GM21515 (cell line): ENCODE measurements around the gene SRSF10.
"Not testable (repeated sequence)": the region's sequence is repeated elsewhere in the genome, so short reads cannot be mapped to it uniquely, and the experiment has no call there.

Experiments
- ATAC-seq: cut with Tn5 transposase; IDR thresholded peaks from one replicate; pipeline ENCODE4 v1.9.1; 2021; ENCODE audit not compliant: unreplicated experiment

Gene SRSF10

DNA sequence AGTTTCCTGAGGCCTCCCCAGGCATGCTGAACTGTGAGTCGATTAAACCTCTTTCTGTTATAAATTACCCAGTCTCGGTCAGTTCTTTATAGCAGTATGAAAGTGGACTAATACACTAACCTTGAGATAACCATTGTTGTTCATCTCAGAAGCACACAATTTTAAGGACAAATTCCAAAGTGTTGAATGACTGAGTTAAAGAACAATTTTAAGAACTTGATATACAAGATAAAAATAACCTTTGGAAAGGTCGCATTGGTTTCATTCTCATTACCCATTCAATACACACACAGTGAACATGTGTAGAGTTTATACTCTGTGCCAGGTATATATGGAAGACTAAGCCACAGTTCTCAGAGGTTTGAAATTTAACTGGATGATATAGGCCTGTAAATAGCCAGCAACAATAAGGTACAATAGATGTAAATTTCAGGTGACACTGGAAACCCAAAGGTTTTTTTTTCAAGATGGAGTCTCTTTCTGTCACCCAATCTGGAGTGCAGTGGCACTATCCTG lies 19.1 kb upstream of the SRSF10 start:
- ATAC-seq, result no peak

DNA sequence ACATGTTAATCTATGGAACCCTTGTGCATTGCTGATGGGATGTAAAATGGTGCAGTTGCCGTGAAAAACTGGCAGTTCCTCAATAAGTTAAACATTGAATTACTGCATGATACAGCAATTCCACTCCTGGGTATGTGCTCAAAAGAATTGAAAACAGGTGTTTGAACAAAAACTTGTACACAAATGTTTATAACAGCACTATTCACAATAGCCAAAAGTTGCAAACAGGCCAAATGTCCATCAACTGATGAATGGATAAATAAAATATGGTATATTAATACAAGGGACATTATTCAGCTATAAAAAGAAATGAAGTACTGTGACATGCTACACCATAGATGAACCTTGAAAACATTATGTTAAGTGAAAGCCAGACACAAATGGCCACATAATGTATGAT lies 17.7 kb upstream of the SRSF10 start:
- no peak for ATAC-seq

DNA sequence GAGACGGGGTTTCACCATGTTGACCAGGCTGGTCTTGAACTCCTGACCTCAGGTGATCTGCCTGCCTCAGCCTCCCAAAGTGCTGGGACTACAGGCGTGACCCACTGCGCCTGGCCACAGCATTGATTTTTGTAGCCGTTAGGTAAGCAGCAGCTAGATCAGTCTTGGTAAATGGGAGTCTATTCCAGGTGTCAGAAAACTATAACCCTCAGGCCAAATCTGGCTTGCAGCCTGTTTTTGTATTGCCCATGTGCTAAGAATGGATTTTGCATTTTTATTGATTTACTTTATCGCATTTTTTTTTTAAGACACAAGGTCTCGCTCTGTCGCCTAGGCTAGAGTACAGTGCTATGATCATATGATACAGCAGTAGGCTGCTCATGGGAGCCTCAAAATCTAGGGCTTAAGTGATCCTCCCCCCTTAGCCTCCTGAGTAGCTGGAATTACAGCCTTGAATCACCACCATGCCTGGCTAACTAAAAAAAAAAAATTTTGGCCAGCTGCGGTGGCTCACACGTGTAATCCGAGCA lies 16.6 kb upstream of the SRSF10 start:
- ATAC-seq, result no peak

DNA sequence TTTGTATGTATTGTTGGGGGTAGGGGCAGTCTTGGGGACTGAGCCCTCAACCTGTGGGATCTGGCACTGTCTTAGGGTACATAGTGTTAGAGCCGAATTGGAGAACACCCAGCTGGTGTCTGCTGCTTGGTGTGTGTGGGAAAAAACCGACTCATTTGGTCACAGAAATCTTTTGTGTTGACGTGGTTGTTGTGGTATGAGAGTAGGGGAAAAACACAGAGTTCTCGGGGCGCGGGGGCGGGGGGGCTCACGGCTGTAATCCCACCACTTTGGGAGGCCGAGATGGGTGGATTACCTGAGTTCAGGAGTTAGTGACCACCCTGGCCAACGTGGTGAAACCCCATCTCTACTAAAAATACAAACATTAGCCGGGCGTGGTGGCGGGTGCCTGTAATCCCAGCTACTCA lies 15.3 kb upstream of the SRSF10 start:
- ATAC-seq, result no peak

DNA sequence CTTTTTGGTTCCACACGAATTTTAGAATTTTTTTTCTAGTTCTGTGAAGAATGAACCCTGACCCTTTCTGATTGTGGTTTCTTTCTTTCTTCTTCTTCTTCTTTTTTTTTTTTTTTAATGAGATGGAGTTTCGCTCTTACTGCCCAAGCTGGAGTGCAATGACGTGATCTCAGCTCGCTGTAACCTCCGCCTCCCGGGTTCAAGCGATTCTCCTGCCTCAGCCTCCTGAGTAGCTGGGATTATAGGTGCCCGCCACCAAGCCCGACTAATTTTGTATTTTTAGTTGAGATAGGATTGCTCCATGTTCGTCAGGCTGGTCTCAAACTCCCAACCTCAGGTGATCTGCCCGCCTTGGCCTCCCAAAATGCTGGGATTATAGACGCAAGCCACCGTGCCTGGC lies 11.9 kb upstream of the SRSF10 start:
- not testable (repeated sequence) for ATAC-seq

DNA sequence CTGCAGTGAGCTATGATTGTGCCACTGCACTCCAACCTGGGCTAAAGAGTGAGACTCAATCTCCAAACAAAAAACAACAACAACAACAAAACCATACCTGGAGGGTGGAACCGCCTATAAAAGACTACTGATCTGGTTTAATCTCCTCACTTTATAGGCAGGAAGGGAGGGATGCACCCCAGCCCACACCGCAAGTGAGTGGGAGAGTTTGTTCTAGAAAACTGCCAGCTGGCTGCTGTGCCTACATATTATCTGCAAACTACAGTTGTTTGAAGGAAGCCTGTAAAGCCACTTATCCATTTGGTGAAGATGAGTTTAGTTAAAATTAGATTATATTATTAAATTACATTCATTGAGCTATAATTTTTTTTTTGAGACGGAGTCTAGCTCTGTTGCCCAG lies 9.1 kb upstream of the SRSF10 start:
- ATAC-seq, result no peak

DNA sequence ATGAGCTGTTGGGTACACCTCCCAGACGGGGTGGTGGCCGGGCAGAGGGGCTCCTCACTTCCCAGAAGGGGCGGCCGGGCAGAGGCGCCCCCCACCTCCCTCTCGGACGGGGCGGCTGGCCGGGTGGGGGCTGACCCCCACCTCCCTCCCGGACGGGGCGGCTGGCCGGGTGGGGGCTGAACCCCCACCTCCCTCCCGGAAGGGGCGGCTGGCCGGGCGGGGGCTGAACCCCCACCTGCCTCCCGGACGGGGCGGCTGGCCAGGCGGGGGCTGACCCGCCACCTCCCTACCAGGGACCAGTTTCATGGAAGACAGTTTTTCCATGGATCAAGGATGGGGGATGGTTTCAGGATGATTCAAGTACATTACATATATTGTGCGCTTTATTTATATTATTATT lies 6.9 kb upstream of the SRSF10 start:
- not testable (repeated sequence) for ATAC-seq

DNA sequence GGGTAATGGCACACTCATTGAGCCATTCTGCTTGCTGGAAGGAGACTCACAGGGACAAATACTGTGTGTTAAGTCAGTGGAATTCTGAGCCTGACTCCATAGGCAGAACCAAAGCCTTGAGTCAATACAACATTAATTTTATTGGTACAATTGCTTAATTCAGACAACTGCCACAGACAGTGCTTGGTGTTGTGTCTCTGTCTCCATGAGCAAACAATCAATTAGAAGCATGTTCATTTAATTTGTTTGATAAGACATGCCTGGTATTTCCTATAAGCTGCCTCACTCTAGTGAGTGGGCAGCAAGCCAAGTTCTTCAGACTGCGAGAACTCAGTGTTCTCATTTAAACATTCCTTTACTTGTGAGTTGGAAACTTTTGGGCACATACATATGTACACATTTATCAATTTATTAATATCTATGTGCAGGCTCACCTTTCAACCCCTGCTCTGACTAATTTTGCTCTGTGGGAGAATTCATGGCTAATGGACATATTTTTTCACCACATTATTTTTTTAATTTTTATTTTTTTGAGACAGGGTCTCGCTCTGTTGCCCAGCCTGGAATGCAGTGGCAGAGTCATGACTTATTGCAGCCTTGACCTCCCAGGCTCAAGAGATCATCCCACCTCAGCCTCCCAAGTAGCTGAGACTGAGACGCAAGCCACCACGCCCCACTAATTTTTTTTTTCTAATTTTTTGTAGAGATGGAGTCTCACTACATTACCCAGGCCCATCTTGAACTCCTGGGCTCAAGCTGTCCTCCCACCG lies 4.5 kb upstream of the SRSF10 start:
- no peak for ATAC-seq

DNA sequence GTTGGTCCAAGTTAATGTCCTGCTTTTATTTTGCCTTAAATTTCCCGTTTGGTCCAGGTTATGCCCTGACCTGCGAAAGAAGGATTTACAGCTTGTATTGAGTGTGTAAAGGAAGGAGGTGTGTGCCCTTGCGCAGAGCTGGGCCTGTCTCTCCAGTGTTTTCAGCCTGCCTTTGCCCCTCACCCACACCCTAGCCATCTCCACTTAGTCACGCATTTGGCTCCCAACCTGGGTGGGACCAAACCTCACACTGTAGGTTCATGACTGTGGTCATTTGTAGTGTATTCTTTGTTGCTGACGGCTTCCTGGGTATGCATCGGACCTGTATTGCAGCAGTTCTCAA lies 572 bp upstream of the SRSF10 start:
- peak; percentile 37 for ATAC-seq

DNA sequence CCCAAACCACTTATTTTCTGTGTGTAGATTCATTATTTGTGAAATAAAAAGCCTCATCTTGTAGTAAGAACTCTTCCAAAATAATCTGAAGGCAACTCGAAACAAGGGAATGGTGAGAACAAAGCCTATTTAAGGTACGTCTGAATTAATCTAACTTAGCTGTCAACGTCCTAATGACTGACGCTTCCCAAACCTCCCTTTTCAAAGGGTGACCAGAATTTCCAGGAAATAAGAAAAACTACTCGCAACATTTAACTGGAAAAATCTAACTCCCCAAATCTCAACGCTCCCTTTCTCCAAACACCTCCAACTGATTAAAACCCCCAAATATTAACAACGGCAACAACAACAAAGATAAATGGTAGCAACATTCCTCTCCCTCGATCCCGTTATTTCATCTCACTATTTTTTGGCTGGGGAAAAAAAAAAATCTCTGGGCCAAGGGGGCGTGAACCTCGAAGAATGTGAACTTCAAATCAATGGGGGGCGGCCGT lies 693 bp downstream of the SRSF10 start:
- no peak for ATAC-seq

DNA sequence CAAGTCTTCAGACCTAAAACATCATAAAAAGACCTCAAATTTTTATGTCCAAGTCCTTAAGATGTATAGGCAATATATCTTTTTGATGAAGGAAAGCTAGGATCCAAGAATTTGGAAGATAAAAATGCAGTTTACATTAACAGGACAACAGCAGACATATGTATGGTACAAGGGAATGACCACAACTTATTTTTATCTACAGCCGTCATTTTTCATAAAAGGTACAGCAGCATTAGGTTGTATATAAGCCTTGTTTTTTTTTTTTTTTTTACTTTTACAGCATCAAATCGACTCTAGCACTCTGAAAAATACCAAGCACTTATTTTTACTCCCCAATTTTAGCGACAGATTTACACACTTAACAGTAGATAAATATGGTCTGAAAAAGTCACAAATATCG lies 1.3 kb downstream of the SRSF10 start:
- no peak for ATAC-seq

DNA sequence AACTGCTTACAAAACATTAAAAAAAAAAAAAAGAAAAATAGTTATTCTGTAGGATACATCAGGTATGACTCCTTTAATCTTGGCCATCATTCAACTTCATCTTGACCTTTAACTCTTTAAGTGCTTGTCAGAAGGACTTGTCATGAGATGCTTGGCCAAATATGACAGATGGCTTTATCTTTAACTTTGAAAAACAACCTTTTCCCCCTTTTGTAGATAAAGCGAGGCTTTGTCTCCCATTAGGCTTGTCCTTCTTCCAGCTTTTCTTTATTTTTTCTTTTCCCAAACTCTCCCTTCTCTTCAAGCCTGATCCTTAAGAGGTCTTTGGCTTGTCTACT lies 2.3 kb downstream of the SRSF10 start:
- ATAC-seq, result no peak

DNA sequence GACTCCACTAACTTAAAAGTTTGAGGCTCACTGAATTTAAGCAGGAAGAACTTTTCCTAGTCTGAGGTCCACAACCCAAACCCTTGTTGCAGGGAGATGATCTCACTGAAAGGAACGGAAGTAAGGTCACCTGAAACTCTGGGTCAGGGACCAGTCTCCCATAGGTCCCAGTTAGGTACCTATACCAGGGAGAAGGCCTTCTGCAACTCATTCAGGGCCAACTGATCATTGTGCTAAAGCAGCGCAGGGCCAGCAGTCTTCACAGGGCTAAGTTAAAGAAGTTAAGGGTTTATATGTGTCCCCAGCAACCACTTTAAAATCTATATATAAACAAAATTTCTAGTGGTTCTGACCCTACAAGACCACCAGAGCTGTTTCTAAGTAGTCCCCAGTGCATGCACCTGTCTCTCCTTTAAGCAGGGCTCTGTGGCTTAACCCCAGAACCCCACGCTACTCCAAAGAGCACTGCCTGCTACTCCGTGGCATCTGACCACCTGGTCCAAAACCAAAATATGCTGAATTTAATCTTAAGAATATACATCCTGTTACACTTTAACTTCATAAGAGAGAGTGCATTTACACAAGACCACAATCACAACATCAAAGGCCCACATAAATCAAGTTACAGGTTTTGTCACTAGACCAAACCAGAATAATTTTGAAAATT lies 2.8 kb downstream of the SRSF10 start:
- ATAC-seq, result no peak

DNA sequence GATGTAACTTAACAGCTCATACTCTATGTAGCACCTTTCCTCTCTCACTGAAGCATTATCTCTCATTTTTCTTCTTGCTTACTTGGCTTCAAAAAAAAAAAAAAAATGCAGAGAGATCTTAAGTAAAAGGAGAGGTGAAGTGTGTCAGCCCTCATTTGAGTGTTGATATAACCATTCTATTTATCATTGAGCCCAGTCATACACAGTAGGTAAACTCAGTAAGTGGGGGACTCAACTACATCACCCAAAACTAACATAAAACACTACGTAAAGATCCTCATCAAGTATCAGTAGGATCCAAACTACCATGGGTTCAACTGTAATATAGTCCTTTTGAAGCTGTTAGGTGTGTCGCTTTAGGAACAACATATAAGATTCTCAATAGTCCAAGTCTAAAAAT lies 12.3 kb downstream of the SRSF10 start:
- no peak for ATAC-seq

DNA sequence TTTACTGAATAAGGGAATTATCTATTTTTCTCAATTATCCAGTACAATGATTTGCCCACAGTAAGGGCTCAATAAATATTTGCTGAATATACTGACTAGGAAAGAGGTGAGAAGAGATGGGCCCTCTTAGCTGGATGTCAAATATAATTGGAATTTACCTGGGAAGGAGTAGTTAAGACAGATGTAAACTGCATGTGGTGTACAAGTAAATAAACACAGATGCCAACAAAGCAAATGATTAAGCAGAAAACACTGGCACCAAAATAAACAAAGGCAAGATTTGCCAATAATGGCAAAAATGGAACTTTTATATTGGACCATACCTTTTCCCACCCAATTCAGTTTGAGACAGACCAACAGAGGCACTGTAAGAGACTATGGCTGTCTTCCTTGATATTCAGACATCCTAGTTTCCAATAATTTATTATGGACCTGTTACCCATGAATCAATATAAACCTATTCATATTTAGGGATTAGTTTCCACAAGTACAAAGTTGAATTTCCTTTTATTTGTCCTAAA lies 13.1 kb downstream of the SRSF10 start:
- no peak for ATAC-seq

DNA sequence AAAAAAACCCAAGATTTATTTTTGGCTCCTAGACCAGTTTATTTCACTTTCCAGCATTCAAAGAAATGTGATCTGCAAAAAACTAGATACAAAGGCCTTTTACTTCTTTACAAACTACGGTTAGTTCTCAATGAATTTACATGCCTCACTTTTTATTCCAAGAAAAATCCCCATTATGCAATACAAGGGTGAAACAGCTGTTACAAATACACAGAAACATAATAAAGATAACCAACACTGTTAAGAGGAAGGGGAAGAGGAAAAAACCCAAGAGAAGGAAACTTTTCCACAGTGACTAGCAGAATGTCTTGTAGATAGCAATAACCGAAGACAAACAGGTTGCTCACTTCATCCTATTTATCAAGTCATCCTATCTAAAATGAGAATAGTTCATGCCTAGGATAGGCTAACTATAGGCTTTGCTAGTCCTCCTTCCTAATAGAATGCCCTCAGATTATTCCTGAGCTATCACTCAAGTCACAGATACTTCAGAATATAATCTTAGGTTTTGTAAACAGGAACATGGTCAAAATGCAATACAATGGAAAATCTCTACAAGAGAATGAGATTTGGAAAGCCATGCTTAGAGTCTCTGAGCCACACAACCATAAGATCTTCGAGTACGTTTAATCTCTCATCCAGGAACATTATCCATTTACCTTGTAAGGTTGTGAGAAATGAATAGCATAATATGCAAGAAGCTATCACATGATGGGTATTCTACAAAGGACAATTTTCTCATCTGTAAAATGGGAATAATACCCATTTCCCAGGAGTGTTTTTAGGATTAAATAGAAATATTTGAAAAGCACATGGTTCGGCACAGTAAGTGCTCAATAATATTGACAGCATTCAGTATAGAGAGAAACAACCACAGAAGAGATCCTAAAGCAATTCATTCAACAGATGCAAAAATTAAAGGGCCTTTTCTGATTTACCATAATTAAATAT lies 15.1 kb downstream of the SRSF10 start:
- ATAC-seq, result no peak

DNA sequence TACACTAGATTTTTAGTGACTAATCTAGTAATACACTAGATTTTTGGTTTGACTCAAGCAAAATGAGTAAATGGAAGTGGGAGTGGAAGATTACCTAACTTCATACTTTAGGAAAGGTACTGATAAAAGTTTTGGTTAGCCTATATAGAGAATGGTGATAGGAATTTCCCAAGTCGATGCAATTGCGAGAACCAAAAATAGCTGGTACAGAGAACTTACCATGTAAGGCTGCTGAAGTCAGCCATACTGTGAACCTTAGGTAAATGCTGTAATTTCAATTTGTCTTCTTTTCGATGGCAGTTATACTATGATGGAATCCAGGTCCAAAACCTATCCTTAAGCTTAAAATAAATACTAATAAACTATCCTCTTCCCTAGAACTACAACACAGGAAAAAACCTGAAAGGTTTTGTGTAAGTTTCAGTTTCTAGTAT lies 15.9 kb downstream of the SRSF10 start:
- no peak for ATAC-seq

DNA sequence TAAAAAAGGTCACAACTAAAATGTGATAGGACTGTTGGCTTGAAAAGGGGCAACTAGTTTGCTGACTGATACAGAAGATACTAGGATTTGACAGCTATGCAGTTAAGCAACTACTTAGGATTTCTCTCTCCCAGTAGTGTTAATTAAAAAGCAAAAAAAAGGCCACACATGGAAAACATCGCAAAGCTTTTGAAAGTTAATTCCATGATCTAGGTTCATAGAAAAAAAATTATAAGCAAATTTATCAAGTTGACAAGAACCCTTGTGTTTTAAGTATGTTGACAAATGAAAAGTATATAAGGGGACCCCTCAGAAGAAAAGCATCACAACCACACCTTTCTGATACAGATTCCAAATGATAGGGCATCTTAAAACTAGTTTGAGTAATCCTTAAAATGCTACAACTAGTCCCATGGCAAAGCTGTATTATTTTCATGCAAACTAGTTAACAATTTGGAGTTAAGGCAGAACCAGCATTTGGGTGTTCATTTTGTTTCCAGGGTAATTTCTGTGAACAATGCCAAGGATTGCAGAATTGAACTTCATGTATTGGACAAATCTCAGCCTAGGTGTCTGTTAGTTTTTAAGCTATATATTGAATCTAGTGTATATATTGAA lies 16.4 kb downstream of the SRSF10 start:
- no peak for ATAC-seq

DNA sequence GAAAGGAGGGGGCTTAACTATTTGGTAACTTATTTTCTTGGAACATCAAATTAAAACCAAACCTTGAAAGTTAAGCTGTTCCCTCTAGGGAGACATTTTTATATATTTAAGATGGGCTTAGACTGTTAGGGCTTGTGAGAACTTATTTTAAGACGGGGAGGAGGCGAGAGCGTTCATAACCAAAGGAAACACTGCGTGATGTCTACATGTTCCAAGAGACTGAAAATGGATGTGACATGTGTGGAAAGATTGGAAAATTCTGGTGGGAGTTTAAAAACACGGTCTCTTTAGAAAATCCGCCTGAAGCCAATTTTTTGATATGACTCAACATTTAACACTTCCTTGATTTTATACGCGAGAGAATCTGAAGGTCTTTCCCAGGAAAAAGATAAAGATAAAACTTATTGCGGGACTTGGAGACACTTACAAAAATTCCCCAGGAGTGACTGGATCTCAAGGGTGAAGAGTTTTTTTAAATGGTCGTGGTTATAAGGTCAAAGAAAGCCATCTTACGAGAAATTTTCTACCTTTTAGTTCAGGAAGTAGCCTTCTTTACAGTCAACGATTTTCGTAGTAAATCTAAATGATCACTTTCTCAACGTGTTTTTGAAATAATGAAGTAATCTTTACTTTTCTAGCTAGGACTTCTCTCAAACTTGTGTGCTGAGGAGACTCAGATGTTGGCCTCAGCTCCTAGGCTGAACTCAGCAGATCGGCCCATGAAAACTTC lies 19.7 kb downstream of the SRSF10 start:
- no peak for ATAC-seq
